ENCODE data around the gene FADS2. TPM values are rescaled to one million over a fixed set of nuclear protein-coding genes. Genes with fewer than 3 reads are reported as not detected.

FADS2 gene
- total and polyA plus RNA-seq, 2 of the 13 experiments (the other 11 are each of a cell fraction or from before 2014, with no cell fraction given), result 90.1 to 124 TPM

DNA sequence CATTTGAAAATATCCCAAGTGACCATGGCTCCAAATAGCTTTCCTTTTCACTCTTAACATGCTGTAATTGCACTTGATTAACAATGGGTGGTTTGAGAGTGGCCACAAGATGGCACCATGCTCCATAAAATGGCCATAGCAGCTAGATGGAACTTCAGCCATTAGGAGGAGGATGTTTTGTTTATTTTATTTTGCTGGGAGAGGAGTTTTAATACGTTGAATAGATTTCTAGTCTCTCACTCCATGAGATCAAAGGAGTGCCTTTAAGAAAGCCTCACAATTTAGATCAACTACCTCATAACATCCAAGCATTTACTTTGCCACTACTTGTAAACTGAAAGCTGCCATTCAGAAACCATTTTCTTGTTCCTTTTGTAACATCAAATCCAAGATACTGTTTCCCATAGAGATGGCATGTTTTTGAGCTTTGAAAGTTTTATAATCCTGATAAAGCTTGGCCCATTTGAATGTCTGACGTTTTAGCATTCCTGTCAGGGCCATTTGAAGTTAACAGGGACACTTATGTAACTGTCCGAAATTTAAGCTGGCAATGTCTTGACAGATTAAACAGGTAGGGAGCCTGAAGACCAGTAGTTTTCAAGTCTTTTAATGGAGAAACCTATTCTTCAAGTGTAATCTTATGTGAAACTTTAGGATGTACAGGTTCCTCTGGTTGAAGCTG, 30.7 kb upstream of the FADS2 start (continued):
- TF ChIP-seq, protein P1, sequence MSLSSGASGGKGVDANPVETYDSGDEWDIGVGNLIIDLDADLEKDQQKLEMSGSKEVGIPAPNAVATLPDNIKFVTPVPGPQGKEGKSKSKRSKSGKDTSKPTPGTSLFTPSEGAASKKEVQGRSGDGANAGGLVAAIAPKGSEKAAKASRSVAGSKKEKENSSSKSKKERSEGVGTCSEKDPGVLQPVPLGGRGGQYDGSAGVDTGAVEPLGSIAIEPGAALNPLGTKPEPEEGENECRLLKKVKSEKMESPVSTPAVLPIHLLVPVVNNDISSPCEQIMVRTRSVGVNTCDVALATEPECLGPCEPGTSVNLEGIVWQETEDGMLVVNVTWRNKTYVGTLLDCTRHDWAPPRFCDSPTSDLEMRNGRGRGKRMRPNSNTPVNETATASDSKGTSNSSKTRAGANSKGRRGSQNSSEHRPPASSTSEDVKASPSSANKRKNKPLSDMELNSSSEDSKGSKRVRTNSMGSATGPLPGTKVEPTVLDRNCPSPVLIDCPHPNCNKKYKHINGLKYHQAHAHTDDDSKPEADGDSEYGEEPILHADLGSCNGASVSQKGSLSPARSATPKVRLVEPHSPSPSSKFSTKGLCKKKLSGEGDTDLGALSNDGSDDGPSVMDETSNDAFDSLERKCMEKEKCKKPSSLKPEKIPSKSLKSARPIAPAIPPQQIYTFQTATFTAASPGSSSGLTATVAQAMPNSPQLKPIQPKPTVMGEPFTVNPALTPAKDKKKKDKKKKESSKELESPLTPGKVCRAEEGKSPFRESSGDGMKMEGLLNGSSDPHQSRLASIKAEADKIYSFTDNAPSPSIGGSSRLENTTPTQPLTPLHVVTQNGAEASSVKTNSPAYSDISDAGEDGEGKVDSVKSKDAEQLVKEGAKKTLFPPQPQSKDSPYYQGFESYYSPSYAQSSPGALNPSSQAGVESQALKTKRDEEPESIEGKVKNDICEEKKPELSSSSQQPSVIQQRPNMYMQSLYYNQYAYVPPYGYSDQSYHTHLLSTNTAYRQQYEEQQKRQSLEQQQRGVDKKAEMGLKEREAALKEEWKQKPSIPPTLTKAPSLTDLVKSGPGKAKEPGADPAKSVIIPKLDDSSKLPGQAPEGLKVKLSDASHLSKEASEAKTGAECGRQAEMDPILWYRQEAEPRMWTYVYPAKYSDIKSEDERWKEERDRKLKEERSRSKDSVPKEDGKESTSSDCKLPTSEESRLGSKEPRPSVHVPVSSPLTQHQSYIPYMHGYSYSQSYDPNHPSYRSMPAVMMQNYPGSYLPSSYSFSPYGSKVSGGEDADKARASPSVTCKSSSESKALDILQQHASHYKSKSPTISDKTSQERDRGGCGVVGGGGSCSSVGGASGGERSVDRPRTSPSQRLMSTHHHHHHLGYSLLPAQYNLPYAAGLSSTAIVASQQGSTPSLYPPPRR (CRISPR knock-in tag; IDR thresholded peaks at IDR 0.05; ENCODE audit: borderline replicate concordance), result no peak
- TF ChIP-seq PAF1 (CRISPR knock-in tag; IDR thresholded peaks at IDR 0.05), result 0 out of 2 replicates have a peak, but pooled peaks have one; percentile 23
- 0 out of 2 replicates have a peak, but pooled peaks have one; percentile 51 for TF ChIP-seq SAP130 (CRISPR knock-in tag; IDR thresholded peaks at IDR 0.05; ENCODE audit: low read depth)
- TF ChIP-seq, protein P2, sequence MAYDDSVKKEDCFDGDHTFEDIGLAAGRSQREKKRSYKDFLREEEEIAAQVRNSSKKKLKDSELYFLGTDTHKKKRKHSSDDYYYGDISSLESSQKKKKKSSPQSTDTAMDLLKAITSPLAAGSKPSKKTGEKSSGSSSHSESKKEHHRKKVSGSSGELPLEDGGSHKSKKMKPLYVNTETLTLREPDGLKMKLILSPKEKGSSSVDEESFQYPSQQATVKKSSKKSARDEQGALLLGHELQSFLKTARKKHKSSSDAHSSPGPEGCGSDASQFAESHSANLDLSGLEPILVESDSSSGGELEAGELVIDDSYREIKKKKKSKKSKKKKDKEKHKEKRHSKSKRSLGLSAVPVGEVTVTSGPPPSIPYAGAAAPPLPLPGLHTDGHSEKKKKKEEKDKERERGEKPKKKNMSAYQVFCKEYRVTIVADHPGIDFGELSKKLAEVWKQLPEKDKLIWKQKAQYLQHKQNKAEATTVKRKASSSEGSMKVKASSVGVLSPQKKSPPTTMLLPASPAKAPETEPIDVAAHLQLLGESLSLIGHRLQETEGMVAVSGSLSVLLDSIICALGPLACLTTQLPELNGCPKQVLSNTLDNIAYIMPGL (CRISPR knock-in tag; IDR thresholded peaks at IDR 0.05; ENCODE audit: borderline replicate concordance in 1 of 2, low read depth in 1 of 2), result 0 out of 4 replicates have a peak, but pooled peaks have one; percentile 27 to 49
- no peak for TF ChIP-seq FOXM1 (CRISPR knock-in tag; IDR thresholded peaks at IDR 0.05)
- TF ChIP-seq GATAD1 (CRISPR knock-in tag; IDR thresholded peaks at IDR 0.05), result peak; percentile 45; the same call in 1 of the 2 replicates
- TF ChIP-seq, protein P3, sequence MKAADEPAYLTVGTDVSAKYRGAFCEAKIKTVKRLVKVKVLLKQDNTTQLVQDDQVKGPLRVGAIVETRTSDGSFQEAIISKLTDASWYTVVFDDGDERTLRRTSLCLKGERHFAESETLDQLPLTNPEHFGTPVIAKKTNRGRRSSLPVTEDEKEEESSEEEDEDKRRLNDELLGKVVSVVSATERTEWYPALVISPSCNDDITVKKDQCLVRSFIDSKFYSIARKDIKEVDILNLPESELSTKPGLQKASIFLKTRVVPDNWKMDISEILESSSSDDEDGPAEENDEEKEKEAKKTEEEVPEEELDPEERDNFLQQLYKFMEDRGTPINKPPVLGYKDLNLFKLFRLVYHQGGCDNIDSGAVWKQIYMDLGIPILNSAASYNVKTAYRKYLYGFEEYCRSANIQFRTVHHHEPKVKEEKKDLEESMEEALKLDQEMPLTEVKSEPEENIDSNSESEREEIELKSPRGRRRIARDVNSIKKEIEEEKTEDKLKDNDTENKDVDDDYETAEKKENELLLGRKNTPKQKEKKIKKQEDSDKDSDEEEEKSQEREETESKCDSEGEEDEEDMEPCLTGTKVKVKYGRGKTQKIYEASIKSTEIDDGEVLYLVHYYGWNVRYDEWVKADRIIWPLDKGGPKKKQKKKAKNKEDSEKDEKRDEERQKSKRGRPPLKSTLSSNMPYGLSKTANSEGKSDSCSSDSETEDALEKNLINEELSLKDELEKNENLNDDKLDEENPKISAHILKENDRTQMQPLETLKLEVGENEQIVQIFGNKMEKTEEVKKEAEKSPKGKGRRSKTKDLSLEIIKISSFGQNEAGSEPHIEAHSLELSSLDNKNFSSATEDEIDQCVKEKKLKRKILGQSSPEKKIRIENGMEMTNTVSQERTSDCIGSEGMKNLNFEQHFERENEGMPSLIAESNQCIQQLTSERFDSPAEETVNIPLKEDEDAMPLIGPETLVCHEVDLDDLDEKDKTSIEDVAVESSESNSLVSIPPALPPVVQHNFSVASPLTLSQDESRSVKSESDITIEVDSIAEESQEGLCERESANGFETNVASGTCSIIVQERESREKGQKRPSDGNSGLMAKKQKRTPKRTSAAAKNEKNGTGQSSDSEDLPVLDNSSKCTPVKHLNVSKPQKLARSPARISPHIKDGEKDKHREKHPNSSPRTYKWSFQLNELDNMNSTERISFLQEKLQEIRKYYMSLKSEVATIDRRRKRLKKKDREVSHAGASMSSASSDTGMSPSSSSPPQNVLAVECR (CRISPR knock-in tag; IDR thresholded peaks at IDR 0.05; ENCODE audit: borderline replicate concordance), result peak; percentile 15; the same call in 1 of the 2 replicates
- TF ChIP-seq RBFOX2 (IDR thresholded peaks at IDR 0.05; ENCODE audit: low read depth, low read length), result peak; percentile 45; the same call in 1 of the 2 replicates
- no peak for TF ChIP-seq MLLT10 (CRISPR knock-in tag; IDR thresholded peaks at IDR 0.05)
- TF ChIP-seq, protein P4, sequence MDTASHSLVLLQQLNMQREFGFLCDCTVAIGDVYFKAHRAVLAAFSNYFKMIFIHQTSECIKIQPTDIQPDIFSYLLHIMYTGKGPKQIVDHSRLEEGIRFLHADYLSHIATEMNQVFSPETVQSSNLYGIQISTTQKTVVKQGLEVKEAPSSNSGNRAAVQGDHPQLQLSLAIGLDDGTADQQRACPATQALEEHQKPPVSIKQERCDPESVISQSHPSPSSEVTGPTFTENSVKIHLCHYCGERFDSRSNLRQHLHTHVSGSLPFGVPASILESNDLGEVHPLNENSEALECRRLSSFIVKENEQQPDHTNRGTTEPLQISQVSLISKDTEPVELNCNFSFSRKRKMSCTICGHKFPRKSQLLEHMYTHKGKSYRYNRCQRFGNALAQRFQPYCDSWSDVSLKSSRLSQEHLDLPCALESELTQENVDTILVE (CRISPR knock-in tag; IDR thresholded peaks at IDR 0.05), result peak; percentile 64; the same call in 1 of the 2 replicates
- TF ChIP-seq FOXJ3 (CRISPR knock-in tag; IDR thresholded peaks at IDR 0.05; ENCODE audit: borderline replicate concordance), result peak; percentile 28; the same call in 1 of the 2 replicates
- no peak for TF ChIP-seq RAD51 (IDR thresholded peaks at IDR 0.05; ENCODE audit: borderline replicate concordance)
- peak; percentile 69 for TF ChIP-seq RAD21 (CRISPR knock-in tag; IDR thresholded peaks at IDR 0.05)
- peak; percentile 78 for TF ChIP-seq MIXL1 (CRISPR knock-in tag; IDR thresholded peaks at IDR 0.05)
- TF ChIP-seq CCDC6 (CRISPR knock-in tag; IDR thresholded peaks at IDR 0.05), result peak; percentile 21; the same call in 1 of the 2 replicates

All from HepG2 (cell line).